ENCODE data around the gene IFIT2. TPM values are rescaled to one million over a fixed set of nuclear protein-coding genes. Genes with fewer than 3 reads are reported as not detected.
A peak's percentile ranks its signal among the peaks of the same experiment; 100 is the strongest.
"Not testable (repeated sequence)": the region's sequence is repeated elsewhere in the genome, so short reads cannot be mapped to it uniquely, and the experiment has no call there.

The IFIT2 gene
- total and polyA plus RNA-seq, 2 donors: 3.7 to 18.7 TPM

DNA sequence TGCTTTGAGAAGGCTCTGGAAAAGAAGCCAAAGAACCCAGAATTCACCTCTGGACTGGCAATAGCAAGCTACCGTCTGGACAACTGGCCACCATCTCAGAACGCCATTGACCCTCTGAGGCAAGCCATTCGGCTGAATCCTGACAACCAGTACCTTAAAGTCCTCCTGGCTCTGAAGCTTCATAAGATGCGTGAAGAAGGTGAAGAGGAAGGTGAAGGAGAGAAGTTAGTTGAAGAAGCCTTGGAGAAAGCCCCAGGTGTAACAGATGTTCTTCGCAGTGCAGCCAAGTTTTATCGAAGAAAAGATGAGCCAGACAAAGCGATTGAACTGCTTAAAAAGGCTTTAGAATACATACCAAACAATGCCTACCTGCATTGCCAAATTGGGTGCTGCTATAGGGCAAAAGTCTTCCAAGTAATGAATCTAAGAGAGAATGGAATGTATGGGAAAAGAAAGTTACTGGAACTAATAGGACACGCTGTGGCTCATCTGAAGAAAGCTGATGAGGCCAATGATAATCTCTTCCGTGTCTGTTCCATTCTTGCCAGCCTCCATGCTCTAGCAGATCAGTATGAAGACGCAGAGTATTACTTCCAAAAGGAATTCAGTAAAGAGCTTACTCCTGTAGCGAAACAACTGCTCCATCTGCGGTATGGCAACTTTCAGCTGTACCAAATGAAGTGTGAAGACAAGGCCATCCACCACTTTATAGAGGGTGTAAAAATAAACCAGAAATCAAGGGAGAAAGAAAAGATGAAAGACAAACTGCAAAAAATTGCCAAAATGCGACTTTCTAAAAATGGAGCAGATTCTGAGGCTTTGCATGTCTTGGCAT lies 4.8 kb downstream of the IFIT2 start:
- 92% methylated on average over 13 of the region's 13 CpGs for WGBS
- Histone ChIP-seq H3K4me1 (ENCODE audit: insufficient read depth) (no peaks in the 10 kb centered on the region), H3K36me3 (ENCODE audit: insufficient read depth) (peaks cover 3% of the 10 kb centered on the region), H3K27ac (ENCODE audit: low read depth) (no peak overlapping the region), H3K4me3 (ENCODE audit: low read depth, low read length) (no peak overlapping the region)
- DNase-seq (ENCODE audit: extremely low spot score): no peak

DNA sequence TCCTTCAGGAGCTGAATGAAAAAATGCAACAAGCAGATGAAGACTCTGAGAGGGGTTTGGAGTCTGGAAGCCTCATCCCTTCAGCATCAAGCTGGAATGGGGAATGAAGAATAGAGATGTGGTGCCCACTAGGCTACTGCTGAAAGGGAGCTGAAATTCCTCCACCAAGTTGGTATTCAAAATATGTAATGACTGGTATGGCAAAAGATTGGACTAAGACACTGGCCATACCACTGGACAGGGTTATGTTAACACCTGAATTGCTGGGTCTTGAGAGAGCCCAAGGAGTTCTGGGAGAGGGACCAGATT lies 5.4 kb downstream of the IFIT2 start:
- no peak for DNase-seq (ENCODE audit: extremely low spot score)
- Histone ChIP-seq H3K36me3 (ENCODE audit: insufficient read depth) (peaks cover 3% of the 10 kb centered on the region), H3K27ac (ENCODE audit: low read depth) (no peak overlapping the region), H3K4me1 (ENCODE audit: insufficient read depth) (no peaks in the 10 kb centered on the region), H3K4me3 (ENCODE audit: low read depth, low read length) (no peak overlapping the region)

DNA sequence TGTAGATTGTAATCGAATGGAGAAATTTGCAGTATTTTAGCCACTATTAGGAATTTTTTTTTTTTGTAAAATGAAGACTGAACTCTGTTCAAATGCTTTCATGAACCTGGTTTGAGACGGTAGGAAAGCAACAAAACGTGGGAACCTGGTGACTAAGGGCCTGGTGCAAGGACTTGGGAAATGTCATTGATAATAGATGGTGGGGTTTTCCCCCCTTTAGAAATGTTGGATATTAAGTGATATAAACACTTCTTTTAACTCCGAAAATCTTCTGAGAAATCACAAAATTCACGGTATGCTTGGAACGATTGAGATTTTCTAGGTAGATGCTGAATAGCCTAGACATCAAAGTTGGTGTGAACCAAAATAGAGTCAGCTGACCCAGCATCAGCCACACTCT lies 6.4 kb downstream of the IFIT2 start:
- 95% methylated on average over 6 of the region's 6 CpGs for WGBS
- peaks cover 3% of the 10 kb centered on the region for H3K36me3 ChIP-seq (ENCODE audit: insufficient read depth)
- no peak overlapping the region for H3K27ac ChIP-seq (ENCODE audit: low read depth)
- no peak overlapping the region for H3K4me3 ChIP-seq (ENCODE audit: low read depth, low read length)
- no peaks in the 10 kb centered on the region for H3K4me1 ChIP-seq (ENCODE audit: insufficient read depth)
- no peak for DNase-seq (ENCODE audit: extremely low spot score)

DNA sequence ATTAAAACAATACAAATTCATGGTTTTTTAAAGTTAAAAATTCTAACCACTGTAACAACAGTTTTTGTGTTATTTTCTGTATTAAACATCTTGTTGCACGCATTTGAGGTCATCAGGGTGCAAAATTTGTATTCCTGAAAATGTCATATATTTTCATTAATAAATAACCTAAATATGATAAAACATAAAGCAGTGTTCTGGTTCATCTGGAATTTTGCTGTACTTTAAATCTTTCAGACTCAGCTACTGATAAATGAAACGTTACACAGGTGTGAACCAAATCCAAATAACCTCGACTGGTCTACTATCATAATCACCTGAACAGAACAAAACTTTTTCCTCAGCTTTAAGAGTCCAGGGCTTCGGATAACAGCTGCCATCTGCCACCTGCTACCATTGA lies 6.9 kb downstream of the IFIT2 start:
- Histone ChIP-seq H3K4me3 (ENCODE audit: low read depth, low read length) (no peak overlapping the region), H3K36me3 (ENCODE audit: insufficient read depth) (peaks cover 3% of the 10 kb centered on the region), H3K27ac (ENCODE audit: low read depth) (no peak overlapping the region), H3K4me1 (ENCODE audit: insufficient read depth) (no peaks in the 10 kb centered on the region)
- WGBS: 85% methylated on average over 4 of the region's 4 CpGs
- DNase-seq (ENCODE audit: extremely low spot score): no peak

DNA sequence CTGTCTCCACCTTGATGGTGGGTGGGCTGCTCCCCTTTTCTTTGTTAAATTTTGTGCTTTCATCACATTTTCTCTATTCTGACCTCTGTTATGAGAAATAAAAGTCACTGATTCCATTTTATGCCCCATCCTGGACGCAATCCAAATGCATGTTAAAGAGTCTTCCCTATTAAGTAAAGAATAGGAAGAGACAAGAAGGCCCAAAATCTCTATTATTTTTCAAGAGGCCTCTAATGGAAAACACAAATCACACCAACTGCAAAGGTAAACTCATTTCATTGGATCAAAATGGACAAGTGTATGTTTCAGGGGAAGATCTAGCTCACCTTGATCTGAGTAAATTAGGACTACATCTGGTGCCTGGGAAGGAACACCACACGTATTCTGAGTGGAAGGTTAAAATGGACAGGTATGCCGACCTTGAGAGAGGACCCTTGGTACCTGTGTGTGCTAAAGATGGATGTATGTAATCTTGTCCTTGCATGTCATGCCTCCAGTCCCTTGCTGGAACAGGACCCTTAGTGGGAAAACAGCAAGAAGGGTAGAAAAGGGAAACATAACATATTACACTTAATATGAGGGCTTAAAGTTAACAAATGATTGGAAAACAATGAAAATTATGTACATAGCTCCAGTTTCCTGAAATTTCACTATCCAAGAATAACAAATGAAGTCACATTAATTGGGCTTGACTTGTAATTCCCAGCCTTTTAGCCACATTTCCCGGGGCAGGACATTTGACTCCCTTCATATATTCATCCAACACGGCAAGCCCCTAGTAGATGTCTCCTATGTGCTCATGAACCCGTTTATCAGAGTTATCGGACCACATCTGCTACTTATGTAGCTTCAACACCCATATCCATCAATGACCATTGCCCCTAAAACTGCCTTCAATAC lies 7.6 kb downstream of the IFIT2 start:
- WGBS: 93% methylated on average over 7 of the region's 7 CpGs
- Histone ChIP-seq H3K4me3 (ENCODE audit: low read depth, low read length) (no peak overlapping the region), H3K4me1 (ENCODE audit: insufficient read depth) (no peaks in the 10 kb centered on the region), H3K27ac (ENCODE audit: low read depth) (no peak overlapping the region), H3K36me3 (ENCODE audit: insufficient read depth) (peaks cover 3% of the 10 kb centered on the region)
- no peak for DNase-seq (ENCODE audit: extremely low spot score)

DNA sequence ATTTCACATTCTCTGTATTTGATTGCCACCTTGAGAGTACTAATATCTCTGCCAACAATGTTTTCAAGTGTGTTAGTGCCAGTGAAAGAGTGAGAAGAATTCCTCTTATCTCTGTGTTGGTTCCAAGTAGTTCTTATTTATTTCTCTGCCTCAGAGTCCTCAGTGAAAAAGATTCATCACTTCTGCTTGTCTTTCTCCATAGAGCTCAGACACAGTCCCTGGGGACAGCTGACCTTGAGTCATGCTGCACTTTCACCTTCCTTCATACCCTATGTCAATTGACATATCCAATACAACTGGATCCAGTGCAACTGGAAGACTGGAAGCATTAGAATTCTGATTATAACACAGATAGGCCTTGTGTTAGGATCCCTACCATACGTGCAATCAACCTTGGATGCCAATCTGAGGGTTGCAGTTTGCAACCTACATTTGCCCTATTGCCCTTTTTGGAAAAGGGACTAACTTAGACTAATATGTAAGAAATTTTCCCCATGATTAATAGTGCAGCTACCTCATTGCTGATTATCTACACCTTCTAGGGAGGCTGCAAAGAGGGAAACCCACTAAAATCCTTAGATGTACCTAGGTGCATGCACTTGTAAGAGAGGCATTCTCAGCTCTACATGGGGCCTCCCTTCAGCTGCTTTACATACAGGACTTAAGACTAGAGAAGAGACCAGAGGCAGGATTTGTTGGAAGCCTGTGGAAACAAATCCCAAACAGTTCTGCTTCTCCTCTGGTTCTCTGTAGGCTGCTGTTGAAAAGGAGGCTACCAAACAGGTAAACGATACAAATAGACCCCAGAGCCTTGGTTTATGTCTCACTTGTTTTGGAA lies 8.4 kb downstream of the IFIT2 start:
- H3K4me1 ChIP-seq (ENCODE audit: insufficient read depth): no peaks in the 10 kb centered on the region
- H3K27ac ChIP-seq (ENCODE audit: low read depth): no peak overlapping the region
- DNase-seq (ENCODE audit: extremely low spot score): no peak
- peaks cover 3% of the 10 kb centered on the region for H3K36me3 ChIP-seq (ENCODE audit: insufficient read depth)
- H3K4me3 ChIP-seq (ENCODE audit: low read depth, low read length): no peak overlapping the region
- WGBS: 70% methylated on average over 2 of the region's 2 CpGs

DNA sequence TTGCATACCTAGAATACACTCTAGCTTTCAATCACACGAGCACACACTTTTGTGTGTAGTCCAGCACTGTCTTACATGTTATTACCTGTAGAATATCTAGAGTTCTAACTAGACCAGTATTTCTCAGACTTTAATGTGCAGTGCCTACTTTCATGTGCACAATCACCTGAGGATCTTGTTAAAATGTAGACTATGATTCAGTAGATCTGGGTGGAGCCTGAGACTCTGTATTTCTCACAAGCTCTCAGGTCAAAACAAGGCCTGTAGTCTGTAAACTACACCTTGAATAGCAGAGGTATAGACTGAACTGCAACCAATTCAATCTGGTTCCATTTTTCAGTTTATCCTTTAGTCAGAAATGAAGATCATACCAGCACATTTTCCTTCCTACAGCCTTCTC lies 11.1 kb downstream of the IFIT2 start:
- DNase-seq (ENCODE audit: extremely low spot score): no peak
- WGBS: 92% methylated on average over 1 of the region's 1 CpG
- no peak overlapping the region for H3K27ac ChIP-seq (ENCODE audit: low read depth)
- H3K36me3 ChIP-seq (ENCODE audit: insufficient read depth): no peaks in the 10 kb centered on the region
- H3K4me3 ChIP-seq (ENCODE audit: low read depth, low read length): no peak overlapping the region
- no peaks in the 10 kb centered on the region for H3K4me1 ChIP-seq (ENCODE audit: insufficient read depth)

DNA sequence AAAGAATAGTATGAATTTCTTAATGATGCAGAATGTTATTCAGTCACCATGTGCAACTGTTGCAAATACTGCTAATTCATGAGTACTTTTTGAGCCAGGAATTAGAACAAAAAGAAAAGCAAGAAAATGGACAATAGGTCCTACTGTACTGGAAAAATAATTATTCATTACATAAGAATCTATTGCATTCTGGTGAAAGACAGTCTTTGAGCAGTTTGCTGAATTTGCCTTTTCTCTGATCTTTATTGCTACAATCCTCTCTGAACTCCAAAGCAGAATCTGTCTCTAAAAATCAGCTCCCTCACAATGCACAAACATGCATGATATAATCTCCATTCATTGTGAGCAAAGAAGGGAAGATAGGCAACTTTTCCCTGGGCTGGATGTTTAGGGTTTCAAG lies 12.8 kb downstream of the IFIT2 start:
- no peaks in the 10 kb centered on the region for H3K4me1 ChIP-seq (ENCODE audit: insufficient read depth)
- DNase-seq (ENCODE audit: extremely low spot score): no peak
- H3K4me3 ChIP-seq (ENCODE audit: low read depth, low read length): no peak overlapping the region
- no peaks in the 10 kb centered on the region for H3K36me3 ChIP-seq (ENCODE audit: insufficient read depth)
- no peak overlapping the region for H3K27ac ChIP-seq (ENCODE audit: low read depth)

DNA sequence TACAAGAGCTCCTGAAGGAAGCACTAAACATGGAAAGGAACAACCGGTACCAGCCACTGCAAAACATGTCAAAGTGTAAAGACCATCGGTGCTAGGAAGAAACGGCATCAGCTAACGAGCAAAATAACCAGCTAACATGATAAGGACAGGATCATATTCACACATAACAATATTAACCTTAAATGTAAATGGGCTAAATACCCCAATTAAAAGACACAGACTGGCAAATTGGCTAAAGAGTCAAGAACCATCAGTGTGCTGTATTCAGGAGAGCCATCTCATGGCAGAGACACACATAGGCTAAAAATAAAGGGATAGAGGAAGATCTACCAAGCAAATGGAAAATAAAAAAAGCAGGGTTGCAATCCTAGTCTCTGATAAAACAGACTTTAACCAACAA lies 16.2 kb downstream of the IFIT2 start:
- H3K36me3 ChIP-seq (ENCODE audit: insufficient read depth); DNase-seq (ENCODE audit: extremely low spot score); H3K4me1 ChIP-seq (ENCODE audit: insufficient read depth); H3K4me3 ChIP-seq (ENCODE audit: low read depth, low read length); H3K27ac ChIP-seq (ENCODE audit: low read depth): not testable (repeated sequence)
- 97% methylated on average over 4 of the region's 4 CpGs for WGBS

DNA sequence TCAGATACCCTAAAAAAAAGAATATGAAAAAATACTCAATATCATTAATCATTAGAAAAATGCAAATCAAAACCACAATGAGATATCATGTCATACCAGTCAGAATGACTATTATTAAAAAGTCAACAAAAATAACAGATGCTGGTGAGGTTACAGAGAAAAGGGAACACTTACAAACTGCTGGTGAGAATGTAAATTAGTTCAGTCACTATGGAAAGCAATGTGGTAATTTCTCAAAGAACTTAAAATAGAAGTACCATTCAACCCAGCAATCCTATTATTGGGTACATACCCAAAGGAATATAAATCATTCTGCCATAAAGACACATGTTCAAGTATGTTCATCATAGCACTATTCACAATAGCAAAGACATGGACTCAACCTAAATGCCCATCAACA lies 23.2 kb downstream of the IFIT2 start:
- not testable (repeated sequence) for H3K27ac ChIP-seq (ENCODE audit: low read depth); H3K36me3 ChIP-seq (ENCODE audit: insufficient read depth)

DNA sequence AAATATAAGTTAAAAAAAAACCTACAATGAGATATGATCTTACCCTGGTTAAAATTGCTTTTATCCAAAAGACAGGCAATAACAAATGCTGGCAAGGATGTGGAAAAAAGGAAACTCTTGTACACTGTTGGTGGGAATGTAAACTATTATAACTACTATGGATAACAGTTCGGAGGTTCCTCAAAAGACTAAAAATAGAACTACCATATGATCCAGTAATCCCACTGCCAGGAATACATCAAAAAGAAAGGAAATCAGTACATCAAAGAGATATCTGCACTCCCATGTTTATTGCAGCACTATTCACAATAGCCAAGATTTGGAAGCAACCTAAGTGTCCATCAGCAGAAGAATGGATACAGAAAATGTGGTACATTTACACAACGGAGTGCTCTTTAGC lies 24.0 kb downstream of the IFIT2 start:
- not testable (repeated sequence) for H3K4me3 ChIP-seq (ENCODE audit: low read depth, low read length); H3K36me3 ChIP-seq (ENCODE audit: insufficient read depth); H3K27ac ChIP-seq (ENCODE audit: low read depth); H3K4me1 ChIP-seq (ENCODE audit: insufficient read depth); DNase-seq (ENCODE audit: extremely low spot score)
- 23% methylated on average over 2 of the region's 2 CpGs for WGBS

More for the DNA sequence above, 23.2 kb downstream of the IFIT2 start:
- H3K4me3 ChIP-seq (ENCODE audit: low read depth, low read length); H3K4me1 ChIP-seq (ENCODE audit: insufficient read depth); DNase-seq (ENCODE audit: extremely low spot score): not testable (repeated sequence)

DNA sequence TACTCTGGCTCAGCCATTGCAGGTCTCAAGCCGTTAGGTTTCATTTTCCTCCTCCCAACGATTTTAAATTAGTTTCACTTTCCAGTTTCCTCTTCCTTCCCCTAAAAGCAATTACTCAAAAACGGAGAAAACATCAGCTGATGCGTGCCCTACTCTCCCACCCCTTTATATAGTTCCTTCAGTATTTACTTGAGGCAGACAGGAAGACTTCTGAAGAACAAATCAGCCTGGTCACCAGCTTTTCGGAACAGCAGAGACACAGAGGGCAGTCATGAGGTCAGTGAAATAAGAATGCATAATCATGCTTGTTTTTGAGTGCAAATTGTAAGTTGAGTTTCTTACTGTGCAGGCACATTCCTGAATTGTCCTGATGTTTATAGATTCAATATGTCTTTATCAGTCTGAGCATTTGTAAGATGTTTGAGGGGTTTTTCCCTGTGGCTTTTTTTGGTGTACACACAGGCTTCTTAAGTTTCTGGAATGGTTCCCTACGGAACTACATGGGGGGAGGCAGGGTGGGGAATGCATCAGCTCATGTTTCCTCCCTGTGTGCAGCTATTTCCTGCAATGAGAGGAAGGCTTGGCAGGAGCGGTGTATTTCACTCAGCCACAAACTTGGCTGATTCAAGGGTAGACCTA lies 26.1 kb downstream of the IFIT2 start, which contains the start of gene IFIT3:
Gene IFIT3 (plus strand): TSS at position 195 of the 639 bp plus-strand sequence. CDS start 77 bp downstream, at position 272.
- DNase-seq (ENCODE audit: extremely low spot score): peak; percentile 75
- peak within 1 kb of the TSS; percentile 55 for H3K4me3 ChIP-seq (ENCODE audit: low read depth, low read length)
- WGBS: 2% methylated on average over 7 of the region's 7 CpGs
- H3K27ac ChIP-seq (ENCODE audit: low read depth): peak within 1 kb of the TSS; percentile 89
- H3K36me3 ChIP-seq (ENCODE audit: insufficient read depth): no peaks in the 10 kb centered on the region
- H3K4me1 ChIP-seq (ENCODE audit: insufficient read depth): no peaks in the 10 kb centered on the region

DNA sequence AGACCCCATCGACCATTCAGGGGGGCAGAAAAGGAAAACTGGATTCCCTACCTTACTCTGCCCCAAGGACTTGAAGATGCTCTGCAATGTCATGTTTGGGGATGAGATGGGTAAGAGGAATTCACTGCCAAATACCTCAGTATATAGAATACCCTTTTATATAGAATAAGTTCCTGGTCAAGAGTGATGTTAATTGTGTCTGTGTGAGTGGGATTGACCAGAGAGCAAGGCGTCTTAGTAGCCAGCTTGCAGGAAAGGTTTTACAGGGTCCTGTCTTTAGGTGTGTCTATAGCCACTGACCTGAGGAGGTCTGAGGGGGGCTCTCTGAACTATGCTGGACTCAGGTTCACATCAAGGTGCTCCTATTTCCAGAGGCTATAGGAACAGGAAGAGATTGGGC lies 27.3 kb downstream of the IFIT2 start:
- Histone ChIP-seq H3K27ac (ENCODE audit: low read depth) (no peak overlapping the region), H3K4me3 (ENCODE audit: low read depth, low read length) (no peak overlapping the region), H3K4me1 (ENCODE audit: insufficient read depth) (peaks cover 3% of the 10 kb centered on the region), H3K36me3 (ENCODE audit: insufficient read depth) (no peaks in the 10 kb centered on the region)
- WGBS: 90% methylated on average over 2 of the region's 2 CpGs
- no peak for DNase-seq (ENCODE audit: extremely low spot score)
